ENCODE data around the gene PLEKHM3.

PLEKHM3 gene

DNA sequence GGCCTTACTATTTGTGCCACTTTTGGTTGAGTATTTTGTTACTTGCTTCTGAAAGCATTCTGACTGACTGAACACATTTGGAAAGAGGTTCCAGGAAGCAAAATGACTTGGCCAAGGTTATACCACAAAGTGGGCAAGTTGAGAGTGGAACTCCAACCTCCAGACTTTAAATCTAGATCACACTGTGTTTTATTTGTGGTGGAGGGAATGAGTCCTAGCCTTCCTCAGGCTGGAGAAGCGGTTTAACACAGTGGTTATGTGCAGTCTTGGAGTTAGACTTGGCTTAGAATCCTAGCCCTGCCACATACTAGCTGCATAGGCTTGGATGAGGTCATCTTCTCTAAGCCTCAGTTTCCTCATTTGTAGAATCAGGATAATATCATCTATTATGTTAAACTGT lies 33.4 kb downstream of the PLEKHM3 start:
- no peak for DNase-seq

GRCh38 chr2:207990784-207991183 lies 34.5 kb downstream of the PLEKHM3 start:
- no peak for DNase-seq

DNA sequence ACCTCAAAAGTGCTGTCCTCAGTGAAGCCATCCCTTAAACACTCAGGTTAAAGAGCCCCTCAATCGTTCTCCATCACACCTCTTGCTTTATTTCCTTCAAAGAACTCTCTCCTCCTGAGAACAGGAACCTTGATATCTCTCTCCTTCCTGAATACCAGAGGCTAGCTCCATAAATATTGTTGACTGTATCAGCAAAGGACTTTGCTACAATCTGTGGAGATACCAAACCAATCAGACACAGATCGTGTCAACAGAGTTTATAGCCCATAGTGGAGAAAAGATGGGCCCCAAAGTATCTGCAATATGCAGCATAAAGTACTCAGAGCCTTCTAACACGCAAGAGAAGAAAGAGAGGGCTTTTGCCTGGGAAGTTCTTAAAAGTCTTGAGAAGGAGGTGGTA lies 36.4 kb downstream of the PLEKHM3 start:
- DNase-seq, result no peak

DNA sequence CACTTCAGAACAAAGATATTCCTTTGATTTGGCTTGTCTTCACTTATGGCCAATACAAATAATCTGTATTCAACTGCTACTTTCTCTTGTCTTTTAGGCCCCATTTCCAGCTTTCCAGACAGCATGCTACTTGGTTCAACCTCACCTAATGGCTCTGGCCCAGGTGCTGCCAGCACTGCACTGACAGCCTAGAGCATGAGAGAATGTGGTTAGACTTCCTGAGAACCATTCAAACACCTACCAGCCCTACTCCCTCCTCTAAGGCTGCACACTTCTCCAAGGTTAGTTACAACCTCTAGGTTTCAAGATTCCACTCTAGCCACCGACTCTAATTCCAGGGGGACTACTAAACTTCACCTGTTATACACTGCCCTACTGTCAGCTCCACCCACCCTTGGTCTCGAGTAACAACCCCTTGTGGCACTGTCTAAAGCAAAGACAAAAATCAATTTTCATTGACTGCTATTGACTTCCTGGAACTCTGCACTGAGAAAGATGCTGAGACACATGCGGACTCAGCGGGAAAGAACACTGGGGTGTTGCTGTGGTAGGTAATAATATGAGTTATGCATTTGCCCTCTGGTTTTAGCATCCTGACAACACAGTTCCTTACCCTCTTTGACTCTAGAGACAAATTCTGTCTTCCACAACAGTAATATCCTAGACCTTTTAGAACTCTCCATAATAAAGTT lies 38.2 kb downstream of the PLEKHM3 start:
- no peak for DNase-seq

GRCh38 chr2:207984765-207985480 lies 40.4 kb downstream of the PLEKHM3 start:
- no peak for DNase-seq

GRCh38 chr2:207983641-207984042 lies 41.7 kb downstream of the PLEKHM3 start:
- no peak for DNase-seq

DNA sequence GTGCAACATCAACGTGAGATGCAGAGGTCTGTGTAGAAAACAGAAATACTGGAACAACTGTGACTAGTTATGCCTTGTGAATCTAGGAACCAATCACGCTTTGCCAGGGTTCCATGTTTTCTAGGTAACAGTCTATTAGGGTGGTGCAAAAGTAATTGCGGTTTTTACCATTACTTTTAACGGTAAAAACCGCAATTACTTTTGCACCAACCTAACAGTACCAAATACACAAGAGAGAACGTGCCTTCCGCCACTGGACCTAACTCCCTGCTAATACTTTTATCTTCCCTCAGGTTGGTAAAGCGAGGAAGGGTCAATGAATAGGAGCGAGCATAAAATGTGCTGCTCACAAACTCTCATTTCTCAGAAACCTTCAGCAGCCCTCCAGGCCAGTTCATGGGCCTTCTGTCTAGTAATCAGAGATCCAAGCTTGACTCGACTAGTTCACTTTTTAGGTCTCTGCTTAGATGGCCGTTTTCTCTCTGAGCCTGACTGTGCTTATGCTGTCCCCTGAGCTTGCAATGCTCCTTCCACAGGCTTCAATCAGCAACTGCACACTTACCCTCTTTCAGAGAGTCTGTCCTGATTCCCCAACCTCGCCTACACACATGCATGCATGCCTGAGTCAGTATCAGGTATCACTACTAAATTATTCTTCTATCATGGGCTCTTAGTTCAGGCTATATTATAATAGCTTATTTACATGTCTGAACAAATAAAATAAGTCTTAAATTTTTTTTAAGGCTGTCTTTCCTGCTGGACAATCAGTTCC lies 47.0 kb downstream of the PLEKHM3 start:
- DNase-seq, result no peak

GRCh38 chr2:207975921-207976320 lies 49.4 kb downstream of the PLEKHM3 start:
- no peak for DNase-seq

DNA sequence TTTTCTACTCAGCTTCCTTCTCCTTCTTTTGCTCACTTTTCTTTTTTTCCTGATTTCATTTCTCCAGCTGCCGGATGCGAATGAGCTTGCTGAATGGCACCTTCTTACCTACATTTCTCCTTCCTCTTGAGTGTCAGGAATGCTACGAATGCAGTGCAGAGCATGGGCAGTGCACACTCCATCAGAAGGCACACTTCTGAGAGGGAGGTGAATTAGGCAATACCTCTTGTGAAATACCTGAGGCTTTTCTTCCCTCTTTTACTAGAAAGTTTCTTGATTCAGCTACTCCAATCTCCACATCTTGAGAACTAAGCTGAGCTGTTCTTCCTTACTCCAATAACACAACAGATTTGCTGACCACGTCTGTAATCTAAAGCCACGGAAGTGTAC lies 51.1 kb downstream of the PLEKHM3 start:
- DNase-seq, result no peak

GRCh38 chr2:207970826-207971180 lies 54.5 kb downstream of the PLEKHM3 start:
- no peak for DNase-seq

GRCh38 chr2:207970147-207970825 lies 55.0 kb downstream of the PLEKHM3 start:
- DNase-seq, result no peak

GRCh38 chr2:207969249-207969648 lies 56.1 kb downstream of the PLEKHM3 start:
- DNase-seq, result no peak

- no peak for DNase-seq
Measured at GRCh38 chr2:207967121-207967520, 58.2 kb downstream of the PLEKHM3 start.

DNA sequence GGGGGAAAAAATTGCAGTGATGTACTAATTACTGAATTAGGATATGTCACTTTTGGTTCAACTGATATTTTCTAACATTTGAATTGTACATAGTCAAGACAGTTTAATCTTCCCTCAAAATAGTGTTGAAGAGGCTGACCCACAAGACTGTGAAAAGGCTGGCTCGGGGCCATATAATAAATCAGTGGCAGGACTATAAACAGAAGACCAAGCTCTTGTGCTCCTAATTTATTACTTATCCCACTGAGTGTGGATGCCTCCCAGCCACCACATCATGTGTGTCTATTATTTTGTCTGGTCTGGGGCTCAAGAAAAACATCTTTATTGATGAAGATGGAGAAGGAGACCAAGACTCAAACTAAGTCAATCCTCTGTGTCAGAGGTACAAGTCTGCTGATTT lies 64.4 kb downstream of the PLEKHM3 start:
- no peak for DNase-seq

DNA sequence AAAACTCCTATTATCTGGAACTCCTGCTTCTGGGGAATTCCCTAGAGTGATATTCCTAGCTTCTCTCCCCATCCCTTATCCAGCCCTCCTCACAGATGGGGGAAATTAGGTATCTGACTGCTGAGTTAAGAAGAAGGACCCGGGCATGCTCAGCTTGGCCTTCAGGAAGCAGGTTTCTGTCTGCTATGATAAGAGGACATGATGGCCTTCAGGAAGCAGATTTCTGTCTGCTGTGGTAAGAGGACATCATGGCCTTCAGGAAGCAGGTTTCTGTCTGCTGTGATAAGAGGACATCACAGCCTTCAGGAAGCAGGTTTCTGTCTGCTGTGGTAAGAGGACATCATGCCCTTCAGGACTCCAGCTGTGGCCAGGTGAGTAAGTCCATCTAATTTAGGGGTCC lies 65.2 kb downstream of the PLEKHM3 start:
- DNase-seq, result no peak

DNA sequence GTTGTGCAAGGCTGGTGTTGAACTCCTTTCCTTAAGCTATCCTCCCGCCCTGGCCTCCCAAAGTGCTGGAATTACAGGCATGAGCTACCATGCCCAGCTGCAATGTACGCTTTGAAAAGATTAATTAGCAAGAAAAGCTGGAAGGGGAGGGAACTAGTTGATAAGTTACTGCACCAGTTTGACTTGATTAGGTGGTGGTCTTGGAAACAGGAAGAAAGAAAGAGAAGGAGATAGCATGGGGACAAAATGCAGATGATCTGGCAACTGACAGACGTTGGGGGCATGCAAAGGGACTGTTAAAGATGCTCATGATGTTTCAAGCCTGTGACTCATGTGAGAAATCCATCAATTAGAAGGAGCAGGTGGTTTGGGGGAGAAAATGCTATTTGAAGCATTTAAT lies 68.6 kb downstream of the PLEKHM3 start:
- DNase-seq, result no peak

- DNase-seq, result no peak
Measured at GRCh38 chr2:207955456-207955855, 69.9 kb downstream of the PLEKHM3 start.

DNA sequence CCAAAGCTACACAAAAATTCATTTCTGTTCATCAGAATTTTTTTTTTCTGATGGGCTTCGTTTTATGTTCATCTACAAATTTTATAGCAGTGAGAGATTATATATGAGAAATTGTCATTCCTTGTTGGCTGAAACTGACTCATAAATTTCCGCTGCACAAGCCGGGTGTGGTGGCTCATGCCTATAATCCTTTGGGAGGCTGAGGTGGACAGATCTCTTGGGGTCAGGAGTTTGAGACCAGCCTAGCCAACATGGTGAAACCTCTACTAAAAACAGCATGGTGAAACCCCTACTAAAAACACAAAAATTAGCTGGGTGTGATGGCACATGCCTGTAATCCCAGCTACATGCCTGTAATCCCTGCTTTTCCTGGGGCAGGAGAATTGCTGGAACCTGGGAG lies 72.0 kb downstream of the PLEKHM3 start:
- DNase-seq, result no peak

GRCh38 chr2:207952564-207953345 lies 72.6 kb downstream of the PLEKHM3 start:
- no peak for DNase-seq

DNA sequence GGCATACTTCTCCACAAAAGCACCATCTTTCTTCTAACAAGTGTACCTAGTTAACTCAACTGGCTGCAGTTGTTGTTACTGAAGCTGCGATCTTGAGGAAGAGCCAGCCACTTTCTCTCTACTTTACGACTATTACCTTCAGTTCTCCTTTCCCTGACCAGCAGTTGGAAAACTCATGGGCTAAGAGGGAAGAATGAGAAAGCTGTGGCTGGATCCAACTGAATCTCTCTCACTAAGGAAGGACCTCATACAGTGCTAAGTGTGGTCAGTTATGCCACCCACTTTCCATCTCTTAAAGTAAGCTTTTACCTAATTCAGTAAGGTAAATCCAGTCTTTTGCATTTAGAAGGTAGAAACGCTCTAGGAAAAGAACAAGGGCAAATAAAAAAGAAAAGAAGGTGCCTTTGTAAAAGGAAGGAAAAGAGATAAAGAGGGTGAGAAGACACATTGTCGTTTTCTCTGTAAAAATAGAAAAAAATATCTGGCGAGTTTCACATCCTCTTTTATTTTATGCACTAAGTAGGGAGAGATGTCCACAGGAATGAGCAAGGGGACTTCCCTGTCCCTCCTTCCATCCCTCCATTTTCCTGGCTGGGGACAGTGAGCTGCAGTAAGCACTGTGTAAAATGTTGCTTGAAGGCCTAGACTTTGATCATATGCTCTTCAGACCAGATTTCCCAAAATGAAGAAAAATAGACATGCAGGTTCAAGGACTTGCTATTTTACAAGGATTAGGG lies 73.4 kb downstream of the PLEKHM3 start:
- DNase-seq, result no peak

DNA sequence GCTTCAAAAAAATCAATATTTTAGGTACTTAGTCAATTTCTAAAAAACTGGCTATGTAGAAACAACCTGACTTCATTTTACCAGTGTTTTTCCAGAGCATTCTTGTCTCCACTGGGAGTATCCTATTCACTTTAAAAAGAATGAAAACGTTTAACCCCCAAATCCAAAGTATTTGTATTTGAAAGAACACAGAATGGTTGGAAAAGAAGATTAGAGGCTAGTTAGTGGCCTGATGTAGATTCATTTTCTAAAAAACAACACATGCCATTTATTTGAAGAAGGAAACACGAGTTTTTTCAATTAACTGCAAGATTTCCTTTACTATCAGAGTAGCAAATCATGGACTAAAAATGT lies 74.6 kb downstream of the PLEKHM3 start:
- DNase-seq, result no peak

All from NCI-H2029 (cell line).